Measurements from ENCODE around the gene NT5C2.

NT5C2 gene

GRCh38 chr10:103110407-103110806, 82.7 kb downstream of the NT5C2 start:
- Mint-ChIP-seq H3K4me1 (ENCODE audit: low read depth) (peaks cover 35% of the 10 kb centered on the region), H3K9me3 (peaks cover 2% of the 10 kb centered on the region), H3K27me3 (no peaks in the 10 kb centered on the region), H3K27ac (no peak overlapping the region), H3K36me3 (ENCODE audit: low read depth) (peaks cover 50% of the 10 kb centered on the region), H3K4me3 (no peak overlapping the region)
- DNase-seq, result no peak

- Mint-ChIP-seq H3K27me3 (no peaks in the 10 kb centered on the region), H3K9me3 (peaks cover 2% of the 10 kb centered on the region)
These were observed 83.3 kb downstream of the NT5C2 start for GRCh38 chr10:103109821-103110220.

GRCh38 chr10:103106539-103106938, 86.5 kb downstream of the NT5C2 start:
- Mint-ChIP-seq H3K27me3 (no peaks in the 10 kb centered on the region), H3K4me1 (ENCODE audit: low read depth) (peaks cover 15% of the 10 kb centered on the region), H3K4me3 (no peak overlapping the region), H3K9me3 (no peaks in the 10 kb centered on the region), H3K36me3 (ENCODE audit: low read depth) (peaks cover 62% of the 10 kb centered on the region), H3K27ac (no peak overlapping the region)
- DNase-seq, result no peak

More at GRCh38 chr10:103109821-103110220, 83.3 kb downstream of the NT5C2 start:
- peaks cover 34% of the 10 kb centered on the region for H3K4me1 Mint-ChIP-seq (ENCODE audit: low read depth)
- no peak for DNase-seq
- no peak overlapping the region for H3K27ac Mint-ChIP-seq
- peaks cover 48% of the 10 kb centered on the region for H3K36me3 Mint-ChIP-seq (ENCODE audit: low read depth)
- no peak overlapping the region for H3K4me3 Mint-ChIP-seq

GRCh38 chr10:103105462-103105861, 87.6 kb downstream of the NT5C2 start:
- no peak overlapping the region for H3K4me3 Mint-ChIP-seq
- H3K27me3 Mint-ChIP-seq, result no peaks in the 10 kb centered on the region
- no peak overlapping the region for H3K27ac Mint-ChIP-seq
- H3K4me1 Mint-ChIP-seq (ENCODE audit: low read depth), result peaks cover 6% of the 10 kb centered on the region
- peaks cover 60% of the 10 kb centered on the region for H3K36me3 Mint-ChIP-seq (ENCODE audit: low read depth)
- H3K9me3 Mint-ChIP-seq, result no peaks in the 10 kb centered on the region
- DNase-seq, result no peak

- peaks cover 66% of the 10 kb centered on the region for H3K36me3 Mint-ChIP-seq (ENCODE audit: low read depth)
- H3K9me3 Mint-ChIP-seq, result no peaks in the 10 kb centered on the region
- H3K4me1 Mint-ChIP-seq (ENCODE audit: low read depth), result peaks cover 5% of the 10 kb centered on the region
- no peak for DNase-seq
- no peak overlapping the region for H3K4me3 Mint-ChIP-seq
- H3K27me3 Mint-ChIP-seq, result no peaks in the 10 kb centered on the region
- H3K27ac Mint-ChIP-seq, result no peak overlapping the region
These were observed 88.4 kb downstream of the NT5C2 start for GRCh38 chr10:103104721-103105120.

- Mint-ChIP-seq H3K9me3 (no peaks in the 10 kb centered on the region), H3K27me3 (no peaks in the 10 kb centered on the region), H3K36me3 (ENCODE audit: low read depth) (peaks cover 65% of the 10 kb centered on the region), H3K4me1 (ENCODE audit: low read depth) (peaks cover 3% of the 10 kb centered on the region), H3K4me3 (no peak overlapping the region), H3K27ac (no peak overlapping the region)
- DNase-seq, result no peak
These were observed 89.1 kb downstream of the NT5C2 start for GRCh38 chr10:103103989-103104388.

GRCh38 chr10:103102195-103102594, 90.9 kb downstream of the NT5C2 start:
- H3K4me1 Mint-ChIP-seq (ENCODE audit: low read depth), result peaks cover 3% of the 10 kb centered on the region
- H3K36me3 Mint-ChIP-seq (ENCODE audit: low read depth), result peaks cover 77% of the 10 kb centered on the region
- H3K9me3 Mint-ChIP-seq, result no peaks in the 10 kb centered on the region
- no peak overlapping the region for H3K4me3 Mint-ChIP-seq
- no peaks in the 10 kb centered on the region for H3K27me3 Mint-ChIP-seq
- peak overlapping the region; percentile 5 for H3K27ac Mint-ChIP-seq
- no peak for DNase-seq

GRCh38 chr10:103100620-103101019, 92.5 kb downstream of the NT5C2 start:
- Mint-ChIP-seq H3K27me3 (no peaks in the 10 kb centered on the region), H3K36me3 (ENCODE audit: low read depth) (peaks cover 80% of the 10 kb centered on the region), H3K4me1 (ENCODE audit: low read depth) (peaks cover 11% of the 10 kb centered on the region), H3K4me3 (no peak overlapping the region), H3K9me3 (no peaks in the 10 kb centered on the region), H3K27ac (no peak overlapping the region)
- no peak for DNase-seq

GRCh38 chr10:103098240-103098639, 94.8 kb downstream of the NT5C2 start:
- H3K9me3 Mint-ChIP-seq, result no peaks in the 10 kb centered on the region
- no peak for DNase-seq
- H3K4me1 Mint-ChIP-seq (ENCODE audit: low read depth), result peaks cover 10% of the 10 kb centered on the region
- no peak overlapping the region for H3K27ac Mint-ChIP-seq
- H3K4me3 Mint-ChIP-seq, result no peak overlapping the region
- H3K27me3 Mint-ChIP-seq, result no peaks in the 10 kb centered on the region
- peaks cover 85% of the 10 kb centered on the region for H3K36me3 Mint-ChIP-seq (ENCODE audit: low read depth)

- Mint-ChIP-seq H3K4me3 (no peak overlapping the region), H3K36me3 (ENCODE audit: low read depth) (peaks cover 88% of the 10 kb centered on the region), H3K4me1 (ENCODE audit: low read depth) (peaks cover 8% of the 10 kb centered on the region), H3K27ac (peak overlapping the region; percentile 51), H3K9me3 (no peaks in the 10 kb centered on the region), H3K27me3 (no peaks in the 10 kb centered on the region)
- DNase-seq, result no peak
These were observed 96.9 kb downstream of the NT5C2 start for GRCh38 chr10:103096130-103096529.

GRCh38 chr10:103095005-103095404, 98.1 kb downstream of the NT5C2 start:
- Mint-ChIP-seq H3K27me3 (no peaks in the 10 kb centered on the region), H3K27ac (no peak overlapping the region), H3K36me3 (ENCODE audit: low read depth) (peaks cover 90% of the 10 kb centered on the region), H3K4me3 (no peak overlapping the region), H3K9me3 (no peaks in the 10 kb centered on the region), H3K4me1 (ENCODE audit: low read depth) (peaks cover 8% of the 10 kb centered on the region)
- DNase-seq, result no peak

- DNase-seq, result no peak
- H3K4me1 Mint-ChIP-seq (ENCODE audit: low read depth), result peaks cover under 1% of the 10 kb centered on the region
- peaks cover 93% of the 10 kb centered on the region for H3K36me3 Mint-ChIP-seq (ENCODE audit: low read depth)
- no peak overlapping the region for H3K27ac Mint-ChIP-seq
- no peak overlapping the region for H3K4me3 Mint-ChIP-seq
- no peaks in the 10 kb centered on the region for H3K9me3 Mint-ChIP-seq
- H3K27me3 Mint-ChIP-seq, result no peaks in the 10 kb centered on the region
These were observed 102.2 kb downstream of the NT5C2 start for GRCh38 chr10:103090911-103091310.

GRCh38 chr10:103089493-103089892, 103.6 kb downstream of the NT5C2 start:
- H3K4me3 Mint-ChIP-seq, result no peak overlapping the region
- H3K9me3 Mint-ChIP-seq, result no peaks in the 10 kb centered on the region
- no peaks in the 10 kb centered on the region for H3K27me3 Mint-ChIP-seq
- no peak for DNase-seq
- H3K27ac Mint-ChIP-seq, result peak overlapping the region; percentile 31
- no peaks in the 10 kb centered on the region for H3K4me1 Mint-ChIP-seq (ENCODE audit: low read depth)
- H3K36me3 Mint-ChIP-seq (ENCODE audit: low read depth), result peaks cover 95% of the 10 kb centered on the region

- Mint-ChIP-seq H3K36me3 (ENCODE audit: low read depth) (peaks cover 74% of the 10 kb centered on the region), H3K27me3 (no peaks in the 10 kb centered on the region), H3K9me3 (no peaks in the 10 kb centered on the region), H3K27ac (no peak overlapping the region), H3K4me1 (ENCODE audit: low read depth) (no peaks in the 10 kb centered on the region), H3K4me3 (no peak overlapping the region)
- no peak for DNase-seq
These were observed 106.3 kb downstream of the NT5C2 start for GRCh38 chr10:103086799-103087198.

GRCh38 chr10:103086261-103086660, 106.8 kb downstream of the NT5C2 start:
- Mint-ChIP-seq H3K4me1 (ENCODE audit: low read depth) (no peaks in the 10 kb centered on the region), H3K9me3 (no peaks in the 10 kb centered on the region), H3K36me3 (ENCODE audit: low read depth) (peaks cover 69% of the 10 kb centered on the region), H3K27ac (no peak overlapping the region), H3K4me3 (no peak overlapping the region), H3K27me3 (no peaks in the 10 kb centered on the region)
- no peak for DNase-seq

GRCh38 chr10:103083977-103084320, 109.1 kb downstream of the NT5C2 start:
- Mint-ChIP-seq H3K36me3 (ENCODE audit: low read depth) (peaks cover 46% of the 10 kb centered on the region), H3K27me3 (no peaks in the 10 kb centered on the region), H3K27ac (peak overlapping the region; percentile 41)

More at GRCh38 chr10:103083977-103084320, 109.1 kb downstream of the NT5C2 start:
- no peak overlapping the region for H3K4me3 Mint-ChIP-seq
- no peak for DNase-seq
- no peaks in the 10 kb centered on the region for H3K4me1 Mint-ChIP-seq (ENCODE audit: low read depth)
- no peaks in the 10 kb centered on the region for H3K9me3 Mint-ChIP-seq
